Body of pancreas (tissue), 4 donors: Measurements from ENCODE around the gene POFUT2.

Source experiments
- CTCF ChIP-seq, 7 experiments: fragments of 450-650 bp in 4 of 7; fragments of 200-600 bp in 3 of 7; sonication (generic) in 3 of 7; IDR thresholded peaks; one replicate each; pipeline ENCODE4 v1.5.1; 2016 to 2019; ENCODE audit warnings: antibody characterized with exemption in 7 of 7
- POLR2A ChIP-seq, 3 donors: fragments of 450-650 bp; IDR thresholded peaks; one replicate each; pipeline ENCODE4 v1.6.1; 2016; ENCODE audit warnings: antibody characterized with exemption in 3 of 3, mild to moderate bottlenecking in 2 of 3

DNA sequence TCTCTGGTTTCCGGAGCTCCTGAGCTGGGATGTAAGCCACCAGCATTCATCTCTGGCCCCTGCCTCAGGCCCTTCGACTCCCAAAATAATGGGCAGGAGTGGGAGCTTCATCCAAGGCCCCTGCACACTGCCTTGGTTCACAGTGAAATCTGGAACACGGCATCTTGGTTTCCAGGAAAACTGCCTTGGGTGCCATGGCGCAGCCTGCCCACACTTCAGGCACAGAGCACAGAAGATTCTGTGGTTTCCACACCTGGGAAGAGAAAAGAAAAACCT is 48.8 kb upstream of the POFUT2 start:
- TF ChIP-seq CTCF (IDR thresholded peaks at IDR 0.05) (no peak), POLR2A (IDR thresholded peaks at IDR 0.05) (no peak)
